GM12878 (cell line): ENCODE data around the gene TREML1. TPM values are rescaled to one million over a fixed set of nuclear protein-coding genes. Genes with fewer than 3 reads are reported as not detected.

ENCODE experiments used
- ATAC-seq: fragments of 200-7000 bp; cut with Tn5 transposase; 3 replicates; pipeline ENCODE4 v1.9.1; 2020; ENCODE audit warnings: mild to moderate bottlenecking, moderate library complexity
- BruUV-seq: library from RNA; stranded (reverse); fragments of 400-500 nt; replicated peaks from 2 replicates; lab custom pipeline; 2021; lab: Mats Ljungman, UMichigan
- CTCF ChIA-PET: fragments of 300-600 bp; sonication (Branson Sonifier 250); formaldehyde crosslinking; extraction: SDS; loops from one replicate; lab custom pipeline; 2021; ENCODE audit warnings: inconsistent platforms; lab: Yijun Ruan, JAX
- POLR2A ChIA-PET: fragments of 350-600 bp; formaldehyde crosslinking; extraction: SDS; loops from one replicate; lab custom pipeline; 2021; ENCODE audit warnings: inconsistent platforms; lab: Charles Lee
- RAD21 ChIA-PET: fragments of 300-600 bp; sonication (Branson Sonifier 250); formaldehyde crosslinking; loops from one replicate; lab custom pipeline; 2023; ENCODE audit warnings: antibody characterized with exemption; ENCODE audit not compliant: unreplicated experiment; lab: Charles Lee
- SMC1A ChIA-PET: fragments of 300-600 bp; sonication (Branson Sonifier 250); formaldehyde crosslinking; loops from one replicate; lab custom pipeline; 2023; ENCODE audit not compliant: unreplicated experiment, uncharacterized antibody; lab: Charles Lee
- DNase-seq: peaks from one replicate; pipeline ENCODE4 v3.0.0-alpha.2; 2011; ENCODE audit warnings: low read depth, low spot score
- FAIRE-seq: peaks from 3 replicates; lab custom pipeline; 2011; peaks lifted over from hg19 to GRCh38; lab: Jason Lieb, UNC
- H2AFZ ChIP-seq: 2 replicates; pipeline ENCODE4 v1.6.0; 2011; ENCODE audit warnings: low read depth, low read length, control low read depth; ENCODE audit not compliant: control insufficient read depth
- H3K27ac ChIP-seq: 2 replicates; pipeline ENCODE4 v1.5.1; 2011; ENCODE audit warnings: control low read depth; ENCODE audit not compliant: control insufficient read depth, insufficient read depth
- H3K27me3 ChIP-seq, 2 experiments: replicated peaks in 1 of 2; 2 replicates each; pipeline versions ENCODE4 v1.6.0 to v1.6.1; 2011; ENCODE audit warnings: low read length in 1 of 2; ENCODE audit not compliant: control insufficient read depth in 2 of 2, insufficient read depth in 2 of 2
- H3K36me3 ChIP-seq, 2 experiments: 2 replicates each; pipeline ENCODE4 v1.5.1; 2011; ENCODE audit warnings: low read length in 1 of 2; ENCODE audit not compliant: control insufficient read depth in 2 of 2, insufficient read depth in 2 of 2
- H3K4me1 ChIP-seq: 2 replicates; pipeline ENCODE4 v1.6.1; 2011; ENCODE audit warnings: mild to moderate bottlenecking, low read length, moderate library complexity, mixed read lengths; ENCODE audit not compliant: control insufficient read depth, insufficient read depth
- H3K4me2 ChIP-seq: 2 replicates; pipeline ENCODE4 v1.6.0; 2011; ENCODE audit warnings: control low read depth; ENCODE audit not compliant: control insufficient read depth, insufficient read depth
- H3K4me3 ChIP-seq: fragments of 200-600 bp; sonication (generic); 2 replicates; pipeline ENCODE4 v1.5.1; 2016
- H3K79me2 ChIP-seq: 2 replicates; pipeline ENCODE4 v1.6.0; 2011; ENCODE audit warnings: low read length; ENCODE audit not compliant: control insufficient read depth, insufficient read depth
- H3K9ac ChIP-seq: 2 replicates; pipeline ENCODE4 v1.8.0; 2011; ENCODE audit warnings: low read length, control low read depth, mixed read lengths; ENCODE audit not compliant: control insufficient read depth, insufficient read depth
- H3K9me3 ChIP-seq: replicated peaks from 3 replicates; pipeline ENCODE4 v1.5.1; 2011; ENCODE audit warnings: mild to moderate bottlenecking, low read length; ENCODE audit not compliant: control insufficient read depth, insufficient read depth
- H4K20me1 ChIP-seq: 2 replicates; pipeline ENCODE4 v1.6.0; 2011; ENCODE audit not compliant: control insufficient read depth, insufficient read depth
- BRCA1 ChIP-seq: IDR thresholded peaks from 2 replicates; pipeline ENCODE4 v1.6.1; 2011; ENCODE audit warnings: low read depth, low read length, improper control_type of control experiment
- DPF2 ChIP-seq: fragments of 450-650 bp; IDR thresholded peaks from 2 replicates; pipeline ENCODE4 v1.6.1; 2017; ENCODE audit warnings: mild to moderate bottlenecking
- EED ChIP-seq: sonication (generic); IDR thresholded peaks from 2 replicates; pipeline ENCODE4 v1.6.1; 2016; ENCODE audit warnings: antibody characterized with exemption, low read depth
- ETV6 ChIP-seq, 2 experiments: fragments of 450-650 bp in 1 of 2; IDR thresholded peaks in 1 of 2; conservative IDR thresholded peaks in 1 of 2; 2 replicates each; pipeline ENCODE4 v1.6.1; 2014; ENCODE audit warnings: antibody characterized with exemption in 1 of 2, borderline replicate concordance in 1 of 2, low read depth in 1 of 2, mild to moderate bottlenecking in 1 of 2, moderate library complexity in 1 of 2
- MYB ChIP-seq: fragments of 150-350 bp; IDR thresholded peaks from 2 replicates; pipeline ENCODE4 v1.6.1; 2014; ENCODE audit warnings: mild to moderate bottlenecking, low read depth, low read length, borderline replicate concordance
- NFIC ChIP-seq: IDR thresholded peaks from 2 replicates; pipeline ENCODE4 v1.6.1; 2012; ENCODE audit warnings: low read depth, mild to moderate bottlenecking, inconsistent platforms, low read length, moderate library complexity
- PAX5 ChIP-seq: IDR thresholded peaks from 2 replicates; pipeline ENCODE4 v1.6.1; 2011; ENCODE audit warnings: low read depth, low read length, borderline replicate concordance
- PKNOX1 ChIP-seq: fragments of 450-650 bp; IDR thresholded peaks from 2 replicates; pipeline ENCODE4 v1.6.1; 2016; ENCODE audit warnings: mild to moderate bottlenecking
- POLR2AphosphoS2 ChIP-seq: IDR thresholded peaks from 2 replicates; pipeline ENCODE4 v1.6.1; 2011; ENCODE audit warnings: low read depth, mild to moderate bottlenecking, low read length, improper control_type of control experiment, moderate library complexity
- SRF ChIP-seq, 2 experiments: IDR thresholded peaks; 2 replicates each; pipeline ENCODE4 v1.6.1; 2011; ENCODE audit warnings: low read depth in 2 of 2, low read length in 2 of 2, mild to moderate bottlenecking in 1 of 2, moderate library complexity in 1 of 2
- SUPT20H ChIP-seq: IDR thresholded peaks from 2 replicates; pipeline ENCODE4 v1.6.1; 2011; ENCODE audit warnings: low read depth, mild to moderate bottlenecking, low read length, moderate library complexity, borderline replicate concordance; ENCODE audit not compliant: control insufficient read depth
- TBL1XR1 ChIP-seq: IDR thresholded peaks from 2 replicates; pipeline ENCODE4 v1.6.1; 2012; ENCODE audit warnings: low read depth, low read length, improper control_type of control experiment
- TCF3 ChIP-seq: IDR thresholded peaks from 2 replicates; pipeline ENCODE4 v1.6.1; 2012; ENCODE audit warnings: low read depth, mild to moderate bottlenecking, low read length, borderline replicate concordance; ENCODE audit not compliant: insufficient read depth
- ZNF24 ChIP-seq: fragments of 450-650 bp; IDR thresholded peaks from 2 replicates; pipeline ENCODE4 v1.6.1; 2017; ENCODE audit warnings: antibody characterized with exemption, mild to moderate bottlenecking
- ZNF622 ChIP-seq: fragments of 450-650 bp; IDR thresholded peaks from 2 replicates; pipeline ENCODE4 v1.6.1; 2017; ENCODE audit warnings: mild to moderate bottlenecking, inconsistent platforms
- WGBS: methylation state at CpG from one replicate; pipeline ENCODE4 v1.1.6; 2016; ENCODE audit warnings: low lambda C conversion rate; ENCODE audit not compliant: insufficient replicate concordance, insufficient coverage; ENCODE audit errors: missing lambda C conversion rate; 5-methylcytosine and 5-hydroxymethylcytosine counted together
- in situ Hi-C: fragments of 300-500 bp; cut with MboI; formaldehyde crosslinking; loops from 9 replicates; pipeline ENCODE4 v1.14.3; 2018; ENCODE audit warnings: mixed read lengths
- intact Hi-C: fragments of 100-400 bp; cut with micrococcal nuclease; formaldehyde crosslinking; loops from one replicate; pipeline ENCODE4 v1.14.2; 2022; ENCODE audit not compliant: unreplicated experiment
- polyA plus RNA-seq, 11 experiments: library from polyadenylated mRNA; depleted of rRNA in 4 of 11; unstranded in 6 of 11; stranded (reverse) in 5 of 11; fragments of >200 nt; fragmentation: Nextera tagmentation in 4 of 11; fragmentation: Illumina TruSeq in 1 of 11; extraction: Ambion mirVana in 4 of 11; extraction: Trizol in 1 of 11; gene quantifications; 1 replicate in 1 of 11; 2 replicates in 10 of 11; pipeline versions ENCODE4 v1.2.1 to v1.2.3, GENCODE V29; 2011 to 2016; ENCODE audit warnings: inconsistent platforms in 2 of 11, missing spikeins in 2 of 11, low read depth in 1 of 11
- total RNA-seq, 4 experiments: library from RNA; depleted of rRNA in 3 of 4; stranded (reverse); fragments of >200 nt in 3 of 4; fragmentation: Illumina TruSeq in 1 of 4; extraction: Trizol in 1 of 4; gene quantifications; 2 replicates each; pipeline versions ENCODE4 v1.2.1 to v1.2.3, GENCODE V29; 2013 to 2021
- TF ChIP-seq, protein P1 (sequence below): fragments of 450-650 bp; IDR thresholded peaks from 2 replicates; pipeline ENCODE4 v1.6.1; 2017; ENCODE audit warnings: borderline replicate concordance

The TREML1 gene
- total and polyA plus RNA-seq, 10 of the 15 experiments (the other 5 are each of a cell fraction or from before 2014, with no cell fraction given) = 0.21 TPM; not detected in 9

GRCh38 chr6:41200901-41201763, 47.0 kb upstream of the TREML1 start, which contains the start of gene TREML2:
TREML2 (minus strand) TSS chr6:41201149; CDS start chr6:41201008, 141 bp downstream.
- Histone ChIP-seq H3K27me3 (no peaks in the 10 kb centered on the region), H3K9me3 (no peaks in the 10 kb centered on the region), H3K4me3 (peak within 1 kb of the TSS; percentile 37), H3K36me3 (no peaks in the 10 kb centered on the region), H3K4me2 (peak within 1 kb of the TSS; percentile 82), H3K79me2 (peaks cover 2% of the 10 kb centered on the region; the same call in 1 of the 2 replicates), H3K4me1 (peaks cover 32% of the 10 kb centered on the region), H3K27ac (peak within 1 kb of the TSS; percentile 94), H2AFZ (peak within 1 kb of the TSS; percentile 81), H3K9ac (peak within 1 kb of the TSS; percentile 76), H4K20me1 (no peaks in the 10 kb centered on the region)
- 23% methylated on average over 12 of the region's 12 CpGs for WGBS
- ChIA-PET POLR2A (interaction anchor here (1.2 to 2.2 kb wide), 5 partner anchors 87 to 132 kb away, joined by 3 to 11 read pairs (median 4); partner anchors contain the start of genes NFYA and OARD1), SMC1A (interaction anchor here (0.6 to 3.5 kb wide), 17 partner anchors 9 to 167 kb away, joined by 3 to 27 read pairs (median 5); no protein-coding TSS in a partner anchor), RAD21 (interaction anchor here (0.6 to 3.2 kb wide), 9 partner anchors 87 to 331 kb away, joined by 3 to 30 read pairs (median 5); partner anchors contain the start of genes NCR2 and TREM1), CTCF (interaction anchor here (0.9 to 3.2 kb wide), 9 partner anchors 18 to 167 kb away, joined by 3 to 26 read pairs (median 4); partner anchors contain the start of gene NCR2)
- DNase-seq (no peak), ATAC-seq (peak; percentile 75), FAIRE-seq (no peak)
- intact Hi-C loops (no loop called here), in situ Hi-C loops (no loop called here)
- no TSS peak for BruUV-seq
- TF ChIP-seq, protein P1, sequence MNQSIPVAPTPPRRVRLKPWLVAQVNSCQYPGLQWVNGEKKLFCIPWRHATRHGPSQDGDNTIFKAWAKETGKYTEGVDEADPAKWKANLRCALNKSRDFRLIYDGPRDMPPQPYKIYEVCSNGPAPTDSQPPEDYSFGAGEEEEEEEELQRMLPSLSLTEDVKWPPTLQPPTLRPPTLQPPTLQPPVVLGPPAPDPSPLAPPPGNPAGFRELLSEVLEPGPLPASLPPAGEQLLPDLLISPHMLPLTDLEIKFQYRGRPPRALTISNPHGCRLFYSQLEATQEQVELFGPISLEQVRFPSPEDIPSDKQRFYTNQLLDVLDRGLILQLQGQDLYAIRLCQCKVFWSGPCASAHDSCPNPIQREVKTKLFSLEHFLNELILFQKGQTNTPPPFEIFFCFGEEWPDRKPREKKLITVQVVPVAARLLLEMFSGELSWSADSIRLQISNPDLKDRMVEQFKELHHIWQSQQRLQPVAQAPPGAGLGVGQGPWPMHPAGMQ = no peak
- TF ChIP-seq EED (peak; percentile 84), PAX5 (0 out of 2 replicates have a peak, but pooled peaks have one; percentile 13), NFIC (no peak), PKNOX1 (no peak), TCF3 (0 out of 2 replicates have a peak, but pooled peaks have one; percentile 43), BRCA1 (no peak), DPF2 (0 out of 2 replicates have a peak, but pooled peaks have one; percentile 16), TBL1XR1 (no peak), SUPT20H (no peak), SRF (IDR thresholded peaks at IDR 0.05; ENCODE audit: low read depth in 2 of 2, low read length in 2 of 2) (peak; percentile 54 to 70; a peak in 1 of 4 replicates), ZNF622 (no peak), ZNF24 (peak; percentile 70), MYB (no peak), POLR2AphosphoS2 (no peak), ETV6 (conservative IDR thresholded peaks at IDR 0.05 in 1 of 2, IDR thresholded peaks at IDR 0.05 in 1 of 2; ENCODE audit: borderline replicate concordance in 1 of 2, low read depth in 1 of 2) (no peak)
